Measurements from ENCODE around the gene RIC1. TPM values are rescaled to one million over a fixed set of nuclear protein-coding genes. Genes with fewer than 3 reads are reported as not detected.
"Not testable (repeated sequence)": the region's sequence is repeated elsewhere in the genome, so short reads cannot be mapped to it uniquely, and the experiment has no call there.

RIC1 gene
- polyA plus RNA-seq, 3 donors = 13.4 to 36.4 (median 16.3) TPM

GRCh38 chr9:5714501-5715401 lies 85.8 kb downstream of the RIC1 start:
- no peak overlapping the region for H2AFZ ChIP-seq (ENCODE audit: insufficient read depth, low read depth, low read length, poor library complexity, severe bottlenecking)
- H3K36me3 ChIP-seq (replicated peaks in 1 of 2; ENCODE audit: control insufficient read depth in 1 of 2, insufficient read depth in 2 of 2, low read length in 2 of 2) = peaks cover 29 to 63% of the 10 kb centered on the region in 2 donors
- H3K79me2 ChIP-seq (ENCODE audit: insufficient read depth, low read length) = no peaks in the 10 kb centered on the region
- peaks cover 61 to 68% of the 10 kb centered on the region in 2 donors for H3K36me3 Mint-ChIP-seq
- no peak overlapping the region for H3K4me3 ChIP-seq (replicated peaks in 1 of 3; ENCODE audit: low read depth in 2 of 3, low read length in 3 of 3)
- H3K27me3 Mint-ChIP-seq (ENCODE audit: low read depth in 3 of 3) = peaks cover 0 to 1% (median 0%) of the 10 kb centered on the region in 3 donors
- peaks cover 3 to 5% of the 10 kb centered on the region in 2 donors for H3K9me3 ChIP-seq (replicated peaks in 1 of 2; ENCODE audit: control insufficient read depth in 1 of 2, insufficient read depth in 1 of 2, low read length in 2 of 2)
- TF ChIP-seq, protein P1, sequence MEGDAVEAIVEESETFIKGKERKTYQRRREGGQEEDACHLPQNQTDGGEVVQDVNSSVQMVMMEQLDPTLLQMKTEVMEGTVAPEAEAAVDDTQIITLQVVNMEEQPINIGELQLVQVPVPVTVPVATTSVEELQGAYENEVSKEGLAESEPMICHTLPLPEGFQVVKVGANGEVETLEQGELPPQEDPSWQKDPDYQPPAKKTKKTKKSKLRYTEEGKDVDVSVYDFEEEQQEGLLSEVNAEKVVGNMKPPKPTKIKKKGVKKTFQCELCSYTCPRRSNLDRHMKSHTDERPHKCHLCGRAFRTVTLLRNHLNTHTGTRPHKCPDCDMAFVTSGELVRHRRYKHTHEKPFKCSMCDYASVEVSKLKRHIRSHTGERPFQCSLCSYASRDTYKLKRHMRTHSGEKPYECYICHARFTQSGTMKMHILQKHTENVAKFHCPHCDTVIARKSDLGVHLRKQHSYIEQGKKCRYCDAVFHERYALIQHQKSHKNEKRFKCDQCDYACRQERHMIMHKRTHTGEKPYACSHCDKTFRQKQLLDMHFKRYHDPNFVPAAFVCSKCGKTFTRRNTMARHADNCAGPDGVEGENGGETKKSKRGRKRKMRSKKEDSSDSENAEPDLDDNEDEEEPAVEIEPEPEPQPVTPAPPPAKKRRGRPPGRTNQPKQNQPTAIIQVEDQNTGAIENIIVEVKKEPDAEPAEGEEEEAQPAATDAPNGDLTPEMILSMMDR (IDR thresholded peaks at IDR 0.05) = no peak
- H3K4me3 Mint-ChIP-seq = no peak overlapping the region
- intact Hi-C loops (cut with micrococcal nuclease) = no loop called here
- WGBS (ENCODE audit: insufficient coverage) = 100% methylated on average over 2 of the region's 4 CpGs
- H3K9ac ChIP-seq (ENCODE audit: insufficient read depth, low read length, poor library complexity, severe bottlenecking) = no peak overlapping the region
- peaks cover 28% of the 10 kb centered on the region for H4K20me1 ChIP-seq (ENCODE audit: insufficient read depth, low read length)
- no peaks in the 10 kb centered on the region for H3K4me1 ChIP-seq (ENCODE audit: control insufficient read depth in 1 of 2, insufficient read depth in 2 of 2, low read length in 2 of 2)
- no peaks in the 10 kb centered on the region for H3K4me1 Mint-ChIP-seq
- no peaks in the 10 kb centered on the region for H3K27me3 ChIP-seq (ENCODE audit: control insufficient read depth in 2 of 2, insufficient read depth in 2 of 2, low read length in 2 of 2)
- no peak overlapping the region for H3K27ac Mint-ChIP-seq
- H3K9me3 Mint-ChIP-seq = peaks cover 2 to 10% (median 5%) of the 10 kb centered on the region in 7 donors
- H3K4me2 ChIP-seq (replicated peaks; ENCODE audit: extremely low read depth, low read length, poor library complexity, severe bottlenecking) = no peak overlapping the region
- no peak overlapping the region for H3K27ac ChIP-seq (ENCODE audit: low read depth in 1 of 2, low read length in 2 of 2)
- no peak for DNase-seq

GRCh38 chr9:5715548-5716127 lies 86.7 kb downstream of the RIC1 start:
- intact Hi-C loops (cut with micrococcal nuclease) = no loop called here
- Histone ChIP-seq H3K79me2 (ENCODE audit: insufficient read depth, low read length) (no peaks in the 10 kb centered on the region), H3K36me3 (replicated peaks in 1 of 2; ENCODE audit: control insufficient read depth in 1 of 2, insufficient read depth in 2 of 2, low read length in 2 of 2) (peaks cover 35 to 64% of the 10 kb centered on the region in 2 donors)

GRCh38 chr9:5717434-5717833 lies 88.5 kb downstream of the RIC1 start:
- H3K9me3 ChIP-seq (replicated peaks in 1 of 2; ENCODE audit: control insufficient read depth in 1 of 2, insufficient read depth in 1 of 2, low read length in 2 of 2); H3K27ac Mint-ChIP-seq; H3K4me3 ChIP-seq (replicated peaks in 1 of 3; ENCODE audit: low read depth in 2 of 3, low read length in 3 of 3); H3K27ac ChIP-seq (ENCODE audit: low read depth in 1 of 2, low read length in 2 of 2); H3K9ac ChIP-seq (ENCODE audit: insufficient read depth, low read length, poor library complexity, severe bottlenecking); H2AFZ ChIP-seq (ENCODE audit: insufficient read depth, low read depth, low read length, poor library complexity, severe bottlenecking); H3K27me3 ChIP-seq (ENCODE audit: control insufficient read depth in 2 of 2, insufficient read depth in 2 of 2, low read length in 2 of 2); H3K4me3 Mint-ChIP-seq; H3K79me2 ChIP-seq (ENCODE audit: insufficient read depth, low read length); DNase-seq; H3K27me3 Mint-ChIP-seq (ENCODE audit: low read depth in 3 of 3); intact Hi-C loops (cut with micrococcal nuclease); H3K4me2 ChIP-seq (replicated peaks; ENCODE audit: extremely low read depth, low read length, poor library complexity, severe bottlenecking); H3K4me1 Mint-ChIP-seq; H3K4me1 ChIP-seq (ENCODE audit: control insufficient read depth in 1 of 2, insufficient read depth in 2 of 2, low read length in 2 of 2): not testable (repeated sequence)
- Histone ChIP-seq H3K36me3 (replicated peaks in 1 of 2; ENCODE audit: control insufficient read depth in 1 of 2, insufficient read depth in 2 of 2, low read length in 2 of 2) (peaks cover 47 to 82% of the 10 kb centered on the region in 2 donors), H4K20me1 (ENCODE audit: insufficient read depth, low read length) (peaks cover 27% of the 10 kb centered on the region)
- WGBS (ENCODE audit: insufficient coverage) = 99% methylated on average over 10 of the region's 10 CpGs
- H3K9me3 Mint-ChIP-seq = peaks cover 0 to 13% (median 9%) of the 10 kb centered on the region in 7 donors
- H3K36me3 Mint-ChIP-seq = peaks cover 70 to 74% of the 10 kb centered on the region in 2 donors

More at GRCh38 chr9:5715548-5716127, 86.7 kb downstream of the RIC1 start:
- Histone ChIP-seq H4K20me1 (ENCODE audit: insufficient read depth, low read length) (peaks cover 27% of the 10 kb centered on the region), H3K4me1 (ENCODE audit: control insufficient read depth in 1 of 2, insufficient read depth in 2 of 2, low read length in 2 of 2) (no peaks in the 10 kb centered on the region), H3K9ac (ENCODE audit: insufficient read depth, low read length, poor library complexity, severe bottlenecking) (no peak overlapping the region), H3K4me2 (replicated peaks; ENCODE audit: extremely low read depth, low read length, poor library complexity, severe bottlenecking) (no peak overlapping the region), H2AFZ (ENCODE audit: insufficient read depth, low read depth, low read length, poor library complexity, severe bottlenecking) (no peak overlapping the region), H3K9me3 (replicated peaks in 1 of 2; ENCODE audit: control insufficient read depth in 1 of 2, insufficient read depth in 1 of 2, low read length in 2 of 2) (peaks cover 3 to 5% of the 10 kb centered on the region in 2 donors), H3K27ac (ENCODE audit: low read depth in 1 of 2, low read length in 2 of 2) (no peak overlapping the region), H3K4me3 (replicated peaks in 1 of 3; ENCODE audit: low read depth in 2 of 3, low read length in 3 of 3) (no peak overlapping the region), H3K27me3 (ENCODE audit: control insufficient read depth in 2 of 2, insufficient read depth in 2 of 2, low read length in 2 of 2) (no peaks in the 10 kb centered on the region)
- DNase-seq = no peak
- Mint-ChIP-seq H3K9me3 (peaks cover 1 to 9% (median 5%) of the 10 kb centered on the region in 7 donors), H3K4me3 (no peak overlapping the region), H3K4me1 (no peaks in the 10 kb centered on the region), H3K27me3 (ENCODE audit: low read depth in 3 of 3) (no peaks in the 10 kb centered on the region), H3K27ac (peak overlapping the region in 1 of 7 donors; percentile 33), H3K36me3 (peaks cover 64 to 71% of the 10 kb centered on the region in 2 donors)
- WGBS (ENCODE audit: insufficient coverage) = 96% methylated on average over 4 of the region's 5 CpGs
- TF ChIP-seq, protein P1 (IDR thresholded peaks at IDR 0.05) = no peak
